Hepatocyte (in vitro differentiated cells): ENCODE results near the gene RPS6KC1. TPM values are rescaled to one million over a fixed set of nuclear protein-coding genes. Genes with fewer than 3 reads are reported as not detected.
"Not testable (repeated sequence)": the region's sequence is repeated elsewhere in the genome, so short reads cannot be mapped to it uniquely, and the experiment has no call there.

ENCODE experiments used
- DNase-seq: peaks from one replicate; pipeline ENCODE4 v3.0.0-alpha.2; 2016; ENCODE audit warnings: low spot score
- H2AFZ ChIP-seq: fragments of 200-600 bp; sonication (generic); 2 replicates; pipeline ENCODE4 v1.6.0; 2016; ENCODE audit warnings: antibody characterized with exemption, mild to moderate bottlenecking
- H3K27ac ChIP-seq: fragments of 200-600 bp; sonication (generic); 2 replicates; pipeline ENCODE4 v1.5.1; 2016; ENCODE audit warnings: mild to moderate bottlenecking
- H3K27me3 ChIP-seq: fragments of 200-600 bp; sonication (generic); 2 replicates; pipeline ENCODE4 v1.6.1; 2016
- H3K36me3 ChIP-seq: fragments of 200-600 bp; sonication (generic); replicated peaks from 2 replicates; pipeline ENCODE4 v1.5.1; 2016; ENCODE audit warnings: low read depth; ENCODE audit not compliant: insufficient read depth
- H3K4me1 ChIP-seq: fragments of 200-600 bp; sonication (generic); 2 replicates; pipeline ENCODE4 v1.5.1; 2016; ENCODE audit warnings: mild to moderate bottlenecking, moderate library complexity; ENCODE audit not compliant: insufficient read depth
- H3K4me2 ChIP-seq: fragments of 200-600 bp; sonication (generic); 2 replicates; pipeline ENCODE4 v1.6.0; 2016
- H3K4me3 ChIP-seq: fragments of 200-600 bp; sonication (generic); 2 replicates; pipeline ENCODE4 v1.5.1; 2016; ENCODE audit warnings: mild to moderate bottlenecking
- H3K79me2 ChIP-seq: fragments of 200-600 bp; sonication (generic); 2 replicates; pipeline ENCODE4 v1.6.0; 2017; ENCODE audit warnings: mild to moderate bottlenecking
- H3K9me2 ChIP-seq: fragments of 200-600 bp; sonication (generic); replicated peaks from 2 replicates; pipeline ENCODE4 v1.6.0; 2017; ENCODE audit warnings: mild to moderate bottlenecking; ENCODE audit not compliant: insufficient read depth
- H3K9me3 ChIP-seq: fragments of 200-600 bp; sonication (generic); 2 replicates; pipeline ENCODE4 v1.5.1; 2016; ENCODE audit warnings: low read depth, mild to moderate bottlenecking
- H4K20me1 ChIP-seq: fragments of 200-600 bp; sonication (generic); 2 replicates; pipeline ENCODE4 v1.6.0; 2016; ENCODE audit warnings: mild to moderate bottlenecking; ENCODE audit not compliant: insufficient read depth, poor library complexity, severe bottlenecking
- CTCF ChIP-seq: fragments of 200-600 bp; sonication (generic); IDR thresholded peaks from 2 replicates; pipeline ENCODE4 v1.5.1; 2016; ENCODE audit warnings: antibody characterized with exemption, mild to moderate bottlenecking; ENCODE audit not compliant: poor library complexity
- EZH2 ChIP-seq: fragments of 200-600 bp; sonication (generic); IDR thresholded peaks from 2 replicates; pipeline ENCODE4 v1.6.1; 2016; ENCODE audit warnings: antibody characterized with exemption, mild to moderate bottlenecking, borderline replicate concordance
- EZH2phosphoT487 ChIP-seq: fragments of 200-600 bp; sonication (generic); IDR thresholded peaks from one replicate; pipeline ENCODE4 v1.6.1; 2018; ENCODE audit warnings: antibody characterized with exemption, mild to moderate bottlenecking, low read depth, moderate library complexity; ENCODE audit not compliant: unreplicated experiment, severe bottlenecking
- WGBS: methylation state at CpG from one replicate; pipeline ENCODE4 v1.1.6; 2016; ENCODE audit warnings: low lambda C conversion rate; ENCODE audit errors: missing lambda C conversion rate; 5-methylcytosine and 5-hydroxymethylcytosine counted together
- polyA plus RNA-seq: library from polyadenylated mRNA; unstranded; fragments of >200 nt; fragmentation: Nextera tagmentation; extraction: Ambion mirVana; gene quantifications from 2 replicates; pipeline ENCODE4 v1.2.1, GENCODE V29; 2016
- total RNA-seq: library from RNA; depleted of rRNA; stranded (reverse); fragments of >200 nt; gene quantifications from 2 replicates; pipeline ENCODE4 v1.2.3, GENCODE V29; 2014

The RPS6KC1 gene
- total and polyA plus RNA-seq, 2 experiments from 2014 or later = 10.0 to 26.9 TPM

- Histone ChIP-seq H3K27me3 (no peaks in the 10 kb centered on the region), H3K9me3 (no peaks in the 10 kb centered on the region), H3K9me2 (no peaks in the 10 kb centered on the region), H2AFZ (no peak overlapping the region), H3K79me2 (peaks cover 6% of the 10 kb centered on the region), H3K4me1 (no peaks in the 10 kb centered on the region), H3K4me2 (no peak overlapping the region), H3K4me3 (no peak overlapping the region), H3K27ac (no peak overlapping the region), H4K20me1 (no peaks in the 10 kb centered on the region), H3K36me3 (no peaks in the 10 kb centered on the region)
- DNase-seq = no peak
- 76% methylated on average over 4 of the region's 4 CpGs for WGBS
- TF ChIP-seq CTCF (no peak), EZH2 (no peak), EZH2phosphoT487 (no peak)
These were observed 59.6 kb downstream of the RPS6KC1 start for GRCh38 chr1:213110349-213111300.

DNA sequence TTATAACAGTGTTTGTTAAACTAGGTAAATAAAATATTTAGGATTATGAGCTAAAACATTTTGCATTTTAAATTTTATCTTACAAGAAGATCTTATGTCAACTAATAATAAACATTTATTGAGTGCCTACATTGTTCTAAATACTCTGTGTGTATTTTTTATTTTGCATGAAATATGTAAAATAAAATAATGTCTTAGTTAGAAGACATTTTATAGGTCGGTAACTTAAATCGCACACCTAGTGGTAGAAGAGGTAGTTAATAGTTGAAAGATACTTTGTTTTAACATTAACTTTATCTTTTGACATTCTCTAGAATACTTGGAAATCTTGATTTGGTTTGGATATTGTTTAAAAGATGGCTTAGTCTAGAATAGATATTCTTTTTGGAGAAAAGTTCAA lies 60.5 kb downstream of the RPS6KC1 start:
- Histone ChIP-seq H3K79me2 (peaks cover 6% of the 10 kb centered on the region), H3K27me3 (no peaks in the 10 kb centered on the region), H3K36me3 (no peaks in the 10 kb centered on the region), H4K20me1 (no peaks in the 10 kb centered on the region), H3K4me2 (no peak overlapping the region), H3K4me3 (no peak overlapping the region), H3K4me1 (no peaks in the 10 kb centered on the region), H3K9me2 (no peaks in the 10 kb centered on the region), H3K9me3 (no peaks in the 10 kb centered on the region), H3K27ac (no peak overlapping the region), H2AFZ (no peak overlapping the region)
- no peak for TF ChIP-seq EZH2
- TF ChIP-seq EZH2phosphoT487 = no peak
- TF ChIP-seq CTCF = no peak
- 94% methylated on average over 2 of the region's 2 CpGs for WGBS
- no peak for DNase-seq

DNA sequence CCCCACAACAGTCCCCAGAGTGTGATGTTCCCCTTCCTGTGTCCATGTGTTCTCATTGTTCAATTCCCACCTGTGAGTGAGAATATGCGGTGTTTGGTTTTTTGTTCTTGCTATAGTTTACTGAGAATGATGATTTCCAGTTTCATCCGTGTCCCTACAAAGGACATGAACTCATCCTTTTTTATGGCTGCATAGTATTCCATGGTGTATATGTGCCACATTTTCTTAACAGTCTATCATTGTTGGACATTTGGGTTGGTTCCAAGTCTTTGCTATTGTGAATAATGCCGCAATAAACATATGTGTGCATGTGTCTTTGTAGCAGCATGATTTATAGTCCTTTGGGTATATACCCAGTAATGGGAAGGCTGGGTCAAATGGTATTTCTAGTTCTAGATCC lies 61.7 kb downstream of the RPS6KC1 start:
- not testable (repeated sequence) for H3K4me2 ChIP-seq, H3K27ac ChIP-seq, DNase-seq, H2AFZ ChIP-seq, H3K36me3 ChIP-seq, H3K9me3 ChIP-seq, H3K27me3 ChIP-seq, H3K9me2 ChIP-seq, H3K79me2 ChIP-seq, H3K4me1 ChIP-seq, H3K4me3 ChIP-seq, H4K20me1 ChIP-seq
- WGBS = 96% methylated on average over 3 of the region's 3 CpGs

DNA sequence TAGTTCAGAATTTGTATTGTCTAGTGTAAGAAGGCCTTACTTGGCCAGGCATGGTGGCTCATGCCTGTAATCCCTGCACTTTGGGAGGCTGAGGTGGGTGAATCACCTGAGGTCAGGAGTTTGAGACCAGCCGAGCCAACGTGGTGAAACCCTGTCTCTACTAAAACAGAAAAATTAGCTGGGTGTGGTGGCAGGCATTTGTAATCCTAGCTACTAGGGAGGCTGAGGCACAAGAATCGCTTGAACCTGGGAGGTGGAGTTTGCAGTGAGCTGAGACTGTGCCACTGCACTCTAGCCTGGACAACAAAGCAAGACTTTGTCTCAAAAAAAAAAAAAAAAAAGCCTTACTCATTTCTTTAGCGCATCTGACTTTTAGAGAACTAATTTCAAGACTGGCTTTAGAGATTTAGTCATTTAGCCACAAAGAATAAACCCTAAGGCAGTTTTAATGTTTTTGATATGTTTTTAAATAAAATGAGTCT lies 66.7 kb downstream of the RPS6KC1 start:
- not testable (repeated sequence) for H3K36me3 ChIP-seq, DNase-seq, H3K4me2 ChIP-seq, H3K9me2 ChIP-seq, H3K79me2 ChIP-seq, H3K4me1 ChIP-seq, H4K20me1 ChIP-seq, H2AFZ ChIP-seq, H3K4me3 ChIP-seq, H3K27ac ChIP-seq, H3K27me3 ChIP-seq, H3K9me3 ChIP-seq
- WGBS = 97% methylated on average over 4 of the region's 4 CpGs
